Activated naive CD4-positive, alpha-beta T cell treated with anti-CD3 and anti-CD28 coated beads, Interleukin-2, amount 50 U/mL, for 24 hours (primary cell): ENCODE measurements around the gene PGM1.

Experiments
- H3K27ac Mint-ChIP-seq: one replicate; pipeline ENCODE4 v1.8.0; 2021; ENCODE audit warnings: mild to moderate bottlenecking, mixed read lengths
- H3K27me3 Mint-ChIP-seq: one replicate; pipeline ENCODE4 v1.8.0; 2021; ENCODE audit warnings: mixed read lengths
- H3K36me3 Mint-ChIP-seq: one replicate; pipeline ENCODE4 v1.8.0; 2021; ENCODE audit warnings: mixed read lengths
- H3K4me1 Mint-ChIP-seq: one replicate; pipeline ENCODE4 v1.8.0; 2021; ENCODE audit warnings: mixed read lengths
- H3K4me3 Mint-ChIP-seq: one replicate; pipeline ENCODE4 v1.8.0; 2021; ENCODE audit warnings: mild to moderate bottlenecking, mixed read lengths
- H3K9me3 Mint-ChIP-seq: one replicate; pipeline ENCODE4 v1.8.0; 2021; ENCODE audit warnings: mixed read lengths

PGM1 gene

GRCh38 chr1:63636192-63637105 is 43.2 kb downstream of the PGM1 start:
- Mint-ChIP-seq H3K9me3 (no peaks in the 10 kb centered on the region), H3K27me3 (no peaks in the 10 kb centered on the region), H3K4me1 (peaks cover 7% of the 10 kb centered on the region), H3K4me3 (no peak overlapping the region), H3K36me3 (peaks cover 38% of the 10 kb centered on the region), H3K27ac (no peak overlapping the region)

- peaks cover 7% of the 10 kb centered on the region for H3K4me1 Mint-ChIP-seq
- no peaks in the 10 kb centered on the region for H3K27me3 Mint-ChIP-seq
- no peak overlapping the region for H3K27ac Mint-ChIP-seq
- no peaks in the 10 kb centered on the region for H3K9me3 Mint-ChIP-seq
- H3K4me3 Mint-ChIP-seq, result no peak overlapping the region
- H3K36me3 Mint-ChIP-seq, result peaks cover 36% of the 10 kb centered on the region
These were observed 45.3 kb downstream of the PGM1 start for GRCh38 chr1:63638471-63638870.

GRCh38 chr1:63638875-63639274 is 45.7 kb downstream of the PGM1 start:
- no peak overlapping the region for H3K27ac Mint-ChIP-seq
- no peaks in the 10 kb centered on the region for H3K27me3 Mint-ChIP-seq
- peaks cover 38% of the 10 kb centered on the region for H3K36me3 Mint-ChIP-seq
- H3K9me3 Mint-ChIP-seq, result no peaks in the 10 kb centered on the region
- H3K4me1 Mint-ChIP-seq, result peaks cover 7% of the 10 kb centered on the region
- H3K4me3 Mint-ChIP-seq, result no peak overlapping the region

- Mint-ChIP-seq H3K9me3 (no peaks in the 10 kb centered on the region), H3K36me3 (peaks cover 32% of the 10 kb centered on the region), H3K4me3 (no peak overlapping the region), H3K27me3 (no peaks in the 10 kb centered on the region), H3K4me1 (peaks cover 7% of the 10 kb centered on the region), H3K27ac (no peak overlapping the region)
These were observed 47.7 kb downstream of the PGM1 start for GRCh38 chr1:63640633-63641567.

GRCh38 chr1:63641615-63642014 is 48.4 kb downstream of the PGM1 start:
- H3K9me3 Mint-ChIP-seq, result no peaks in the 10 kb centered on the region
- H3K36me3 Mint-ChIP-seq, result peaks cover 29% of the 10 kb centered on the region
- no peaks in the 10 kb centered on the region for H3K27me3 Mint-ChIP-seq
- H3K4me3 Mint-ChIP-seq, result no peak overlapping the region
- H3K27ac Mint-ChIP-seq, result no peak overlapping the region
- peaks cover 3% of the 10 kb centered on the region for H3K4me1 Mint-ChIP-seq

GRCh38 chr1:63642901-63643300 is 49.7 kb downstream of the PGM1 start:
- Mint-ChIP-seq H3K36me3 (peaks cover 20% of the 10 kb centered on the region), H3K4me1 (no peaks in the 10 kb centered on the region), H3K27ac (no peak overlapping the region), H3K4me3 (no peak overlapping the region), H3K27me3 (no peaks in the 10 kb centered on the region), H3K9me3 (no peaks in the 10 kb centered on the region)

- Mint-ChIP-seq H3K27ac (no peak overlapping the region), H3K4me1 (no peaks in the 10 kb centered on the region), H3K4me3 (no peak overlapping the region), H3K36me3 (peaks cover 20% of the 10 kb centered on the region), H3K9me3 (no peaks in the 10 kb centered on the region), H3K27me3 (no peaks in the 10 kb centered on the region)
These were observed 50.3 kb downstream of the PGM1 start for GRCh38 chr1:63643517-63643916.

- Mint-ChIP-seq H3K36me3 (peaks cover 17% of the 10 kb centered on the region), H3K4me1 (no peaks in the 10 kb centered on the region), H3K27me3 (no peaks in the 10 kb centered on the region), H3K27ac (no peak overlapping the region), H3K9me3 (no peaks in the 10 kb centered on the region), H3K4me3 (no peak overlapping the region)
These were observed 50.7 kb downstream of the PGM1 start for GRCh38 chr1:63643926-63644325.

- Mint-ChIP-seq H3K27me3 (no peaks in the 10 kb centered on the region), H3K4me3 (no peak overlapping the region), H3K36me3 (peaks cover 12% of the 10 kb centered on the region), H3K4me1 (peaks cover 3% of the 10 kb centered on the region), H3K9me3 (no peaks in the 10 kb centered on the region), H3K27ac (peak overlapping the region; percentile 41)
These were observed 52.1 kb downstream of the PGM1 start for GRCh38 chr1:63645317-63645716.

GRCh38 chr1:63648689-63649088 is 55.5 kb downstream of the PGM1 start:
- Mint-ChIP-seq H3K9me3 (no peaks in the 10 kb centered on the region), H3K27ac (no peak overlapping the region), H3K27me3 (no peaks in the 10 kb centered on the region), H3K4me1 (peaks cover 35% of the 10 kb centered on the region), H3K36me3 (peaks cover 6% of the 10 kb centered on the region), H3K4me3 (no peak overlapping the region)

- Mint-ChIP-seq H3K27ac (peak overlapping the region; percentile 88), H3K27me3 (no peaks in the 10 kb centered on the region), H3K36me3 (peaks cover 8% of the 10 kb centered on the region), H3K4me1 (peaks cover 35% of the 10 kb centered on the region), H3K4me3 (peak overlapping the region; percentile 37), H3K9me3 (no peaks in the 10 kb centered on the region)
These were observed 58.0 kb downstream of the PGM1 start for GRCh38 chr1:63651161-63651701.

GRCh38 chr1:63653976-63654375 is 60.8 kb downstream of the PGM1 start:
- Mint-ChIP-seq H3K27me3 (no peaks in the 10 kb centered on the region), H3K4me1 (peaks cover 45% of the 10 kb centered on the region), H3K36me3 (peaks cover 16% of the 10 kb centered on the region), H3K27ac (peak overlapping the region; percentile 74), H3K4me3 (no peak overlapping the region), H3K9me3 (no peaks in the 10 kb centered on the region)

GRCh38 chr1:63659448-63659847 is 66.2 kb downstream of the PGM1 start:
- Mint-ChIP-seq H3K9me3 (no peaks in the 10 kb centered on the region), H3K36me3 (peaks cover 31% of the 10 kb centered on the region), H3K4me3 (no peak overlapping the region)

GRCh38 chr1:63662056-63662836 is 69.0 kb downstream of the PGM1 start:
- Mint-ChIP-seq H3K4me3 (no peak overlapping the region), H3K36me3 (peaks cover 32% of the 10 kb centered on the region)

More at GRCh38 chr1:63659448-63659847, 66.2 kb downstream of the PGM1 start:
- Mint-ChIP-seq H3K27me3 (no peaks in the 10 kb centered on the region), H3K4me1 (peaks cover 22% of the 10 kb centered on the region), H3K27ac (no peak overlapping the region)

GRCh38 chr1:63662841-63663240 is 69.6 kb downstream of the PGM1 start:
- peaks cover 28% of the 10 kb centered on the region for H3K36me3 Mint-ChIP-seq
- no peaks in the 10 kb centered on the region for H3K27me3 Mint-ChIP-seq
- no peak overlapping the region for H3K4me3 Mint-ChIP-seq
- H3K27ac Mint-ChIP-seq, result no peak overlapping the region
- H3K4me1 Mint-ChIP-seq, result peaks cover 18% of the 10 kb centered on the region
- peaks cover 7% of the 10 kb centered on the region for H3K9me3 Mint-ChIP-seq

More at GRCh38 chr1:63662056-63662836, 69.0 kb downstream of the PGM1 start:
- Mint-ChIP-seq H3K4me1 (peaks cover 22% of the 10 kb centered on the region), H3K9me3 (peaks cover 7% of the 10 kb centered on the region), H3K27ac (no peak overlapping the region), H3K27me3 (no peaks in the 10 kb centered on the region)
